ENCODE data around the gene TECTA.

DNA sequence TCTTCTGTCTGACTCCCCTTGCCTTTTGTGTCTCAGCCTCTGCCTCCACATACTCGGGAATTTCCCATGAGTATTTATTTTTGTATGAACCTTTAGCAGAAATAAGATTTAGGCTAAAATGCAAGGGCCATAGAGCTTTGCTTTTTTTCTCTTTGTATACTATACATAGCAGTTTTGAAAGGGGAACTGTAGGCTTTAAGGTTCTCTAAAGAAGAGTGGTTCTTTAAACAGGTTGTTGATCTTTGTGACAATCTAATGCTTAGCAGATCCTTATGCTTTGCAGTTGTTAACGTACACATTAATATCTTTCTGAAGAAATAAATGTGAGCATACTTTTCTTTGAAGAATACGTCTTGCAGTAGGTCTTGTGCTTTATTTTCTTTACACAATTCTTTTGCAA lies 42.1 kb upstream of the TECTA start:
- TF ChIP-seq CTCF (IDR thresholded peaks at IDR 0.05) (no peak), SIN3A (IDR thresholded peaks at IDR 0.05; ENCODE audit: borderline replicate concordance, insufficient read depth, low read depth, low read length) (no peak), TCF7L2 (IDR thresholded peaks at IDR 0.05; ENCODE audit: low read depth, low read length) (no peak)
